Measurements from ENCODE around the gene RIPK4. TPM values are rescaled to one million over a fixed set of nuclear protein-coding genes. Genes with fewer than 3 reads are reported as not detected.
A peak's percentile ranks its signal among the peaks of the same experiment; 100 is the strongest.

Gene RIPK4
- polyA plus RNA-seq, 3 donors from 2014 or later, result not detected

DNA sequence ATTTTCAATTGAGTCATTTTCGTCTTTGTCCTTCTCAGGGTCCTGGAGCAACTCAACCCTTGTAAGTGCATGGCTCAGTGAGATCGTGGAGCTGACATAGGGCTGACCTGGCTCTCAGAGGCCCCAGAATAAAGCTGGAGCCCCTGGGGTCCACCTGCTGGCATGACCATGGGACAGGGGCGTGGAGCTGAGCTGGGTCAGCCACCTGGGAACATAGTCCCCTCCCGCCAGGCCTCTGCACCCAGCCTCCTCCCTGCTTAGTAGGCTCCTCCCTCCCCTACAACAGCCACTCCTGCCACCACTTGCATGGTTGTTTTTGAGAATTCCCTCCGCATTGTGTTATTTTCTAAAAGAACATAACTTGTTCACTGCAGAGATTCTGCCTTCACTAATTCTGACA lies 3.1 kb upstream of the RIPK4 start:
- Mint-ChIP-seq H3K27ac (no peak overlapping the region), H3K4me3 (peak overlapping the region in 3 of 5 donors; percentile 19 to 67 (median 27)), H3K27me3 (ENCODE audit: low read depth in 3 of 3) (peaks cover 18 to 40% (median 22%) of the 10 kb centered on the region in 3 donors), H3K36me3 (peaks cover 0 to 3% (median 0%) of the 10 kb centered on the region in 3 donors), H3K9me3 (peaks cover 0 to 4% (median 0%) of the 10 kb centered on the region in 6 donors), H3K4me1 (peaks cover 22 to 24% of the 10 kb centered on the region in 2 donors)
- no peak for DNase-seq

DNA sequence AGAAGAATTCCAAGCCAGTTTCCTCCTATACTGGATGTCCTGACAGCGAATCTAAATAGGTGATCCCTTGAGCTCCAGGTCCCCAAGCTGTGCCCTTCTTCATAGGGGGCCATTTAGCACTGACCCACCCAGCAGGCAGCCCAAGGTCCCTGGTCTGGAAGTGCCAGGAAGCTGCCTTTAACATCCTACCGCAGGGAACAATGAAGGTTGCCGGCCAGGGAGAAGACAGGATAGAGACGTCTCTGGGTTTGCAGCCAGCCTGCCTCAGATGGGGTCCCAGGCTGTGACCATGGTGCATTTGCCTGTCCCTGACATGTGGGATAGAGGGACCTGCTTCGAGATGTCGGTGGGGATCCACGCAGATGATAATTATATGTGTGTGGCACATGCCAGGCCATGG lies 2.7 kb upstream of the RIPK4 start:
- H3K27ac Mint-ChIP-seq, result no peak overlapping the region
- peaks cover 0 to 3% (median 0%) of the 10 kb centered on the region in 3 donors for H3K36me3 Mint-ChIP-seq
- H3K27me3 Mint-ChIP-seq (ENCODE audit: low read depth in 3 of 3), result peaks cover 18 to 40% (median 24%) of the 10 kb centered on the region in 3 donors
- DNase-seq, result no peak
- H3K4me1 Mint-ChIP-seq, result peaks cover 22 to 24% of the 10 kb centered on the region in 2 donors
- peaks cover 0 to 4% (median 0%) of the 10 kb centered on the region in 6 donors for H3K9me3 Mint-ChIP-seq
- peak overlapping the region in 3 of 5 donors; percentile 19 to 41 (median 27) for H3K4me3 Mint-ChIP-seq

DNA sequence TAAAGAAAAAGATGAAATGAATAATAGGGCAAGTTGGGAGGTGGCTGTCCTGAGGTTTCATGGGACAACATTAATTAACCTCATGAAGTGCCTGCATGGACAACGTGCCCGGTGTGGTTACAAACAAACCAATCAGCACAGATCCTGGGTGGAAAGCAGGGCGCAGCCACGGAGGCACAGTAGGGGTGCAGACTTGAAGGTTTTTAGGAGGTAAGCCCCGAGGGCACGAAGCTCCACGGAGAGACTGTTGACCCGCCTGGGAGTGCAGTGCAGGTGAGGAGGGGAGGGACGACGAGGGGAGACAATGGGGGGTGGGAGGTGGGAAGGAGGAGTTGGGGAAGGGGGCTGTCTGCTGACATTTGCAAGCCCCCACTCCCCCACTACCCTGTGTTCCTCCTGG lies 2.3 kb upstream of the RIPK4 start:
- Mint-ChIP-seq H3K36me3 (peaks cover 0 to 3% (median 0%) of the 10 kb centered on the region in 3 donors), H3K9me3 (peaks cover 0 to 4% (median 0%) of the 10 kb centered on the region in 6 donors), H3K4me3 (peak overlapping the region; percentile 57 to 76 (median 71)), H3K27ac (no peak overlapping the region), H3K27me3 (ENCODE audit: low read depth in 3 of 3) (peaks cover 20 to 39% (median 28%) of the 10 kb centered on the region in 3 donors), H3K4me1 (peaks cover 22 to 24% of the 10 kb centered on the region in 2 donors)
- no peak for DNase-seq

DNA sequence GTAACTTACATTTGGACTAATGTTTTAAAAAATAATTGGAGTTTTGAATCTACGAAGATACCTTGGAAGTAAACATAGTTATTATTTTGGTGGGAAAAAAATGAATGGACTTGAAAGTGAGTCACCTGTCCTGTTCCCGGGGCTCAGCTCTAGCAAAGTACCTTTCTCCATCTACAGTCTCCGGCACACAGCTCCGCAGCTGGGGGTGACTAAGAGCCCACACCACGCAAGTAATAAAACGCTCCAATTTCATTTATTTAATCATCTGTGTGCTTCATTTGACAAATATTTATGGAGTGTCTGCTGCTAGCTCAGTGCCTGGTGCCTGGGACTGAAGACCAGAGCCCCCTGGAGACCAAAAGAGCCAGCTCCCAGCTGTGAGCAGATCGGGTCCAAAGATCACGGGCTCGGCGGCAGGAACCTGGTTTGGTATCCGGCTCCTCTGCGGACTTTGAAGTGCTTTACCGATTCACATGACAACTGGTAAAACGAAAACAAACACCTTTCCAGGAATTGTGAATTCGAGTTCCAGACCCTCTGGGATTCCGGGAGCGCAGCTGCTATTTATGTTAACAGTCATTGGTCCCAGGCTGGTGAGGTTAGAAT lies 1.7 kb upstream of the RIPK4 start:
- peaks cover 20 to 40% (median 29%) of the 10 kb centered on the region in 3 donors for H3K27me3 Mint-ChIP-seq (ENCODE audit: low read depth in 3 of 3)

DNA sequence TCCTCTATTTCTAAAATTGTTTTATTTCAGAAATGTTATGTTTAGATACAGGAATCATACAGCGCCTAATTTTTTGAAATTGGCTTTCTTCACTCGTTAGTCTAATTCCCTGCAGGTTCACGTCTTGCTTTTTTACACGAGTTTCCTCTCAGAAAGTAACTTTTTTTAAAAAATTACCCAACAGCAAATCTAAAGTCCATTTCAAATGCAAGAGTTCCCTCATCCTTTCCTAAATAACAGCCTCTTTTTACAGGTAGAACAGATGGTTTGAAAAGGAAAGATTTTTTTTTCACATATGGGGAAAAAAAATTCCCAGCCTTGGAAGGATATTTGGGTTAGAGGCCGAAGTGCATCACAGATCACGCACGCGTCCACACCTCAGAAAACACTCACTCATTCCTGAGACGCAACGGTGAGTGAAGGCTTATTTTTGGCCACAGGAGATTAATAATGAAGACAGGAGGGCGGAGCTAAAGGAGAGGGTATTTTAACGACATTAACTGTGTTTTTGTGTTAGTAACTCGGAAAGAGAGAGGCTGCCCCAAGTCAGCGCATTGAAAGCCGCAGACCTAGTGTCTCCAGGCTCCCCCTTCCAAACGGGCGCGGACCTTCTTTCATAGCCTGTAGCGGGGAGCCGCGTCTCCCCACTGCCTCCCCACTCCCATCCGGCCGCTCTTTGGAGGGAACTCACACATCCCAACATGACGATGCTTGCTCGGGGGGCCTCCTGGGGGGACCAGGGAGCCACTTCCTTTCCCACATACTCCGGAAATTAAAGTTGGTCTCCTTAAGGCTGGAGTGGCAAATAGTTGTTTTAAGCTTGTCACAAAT lies 969 bp upstream of the RIPK4 start:
- no peak for DNase-seq
- Mint-ChIP-seq H3K9me3 (peaks cover 0 to 4% (median 0%) of the 10 kb centered on the region in 6 donors), H3K36me3 (peaks cover 0 to 3% (median 0%) of the 10 kb centered on the region in 3 donors), H3K4me1 (peaks cover 22 to 24% of the 10 kb centered on the region in 2 donors), H3K27ac (no peak overlapping the region), H3K4me3 (peak overlapping the region; percentile 57 to 76 (median 71)), H3K27me3 (ENCODE audit: low read depth in 3 of 3) (peaks cover 27 to 42% (median 29%) of the 10 kb centered on the region in 3 donors)

More for the DNA sequence above, 1.7 kb upstream of the RIPK4 start:
- peaks cover 22 to 24% of the 10 kb centered on the region in 2 donors for H3K4me1 Mint-ChIP-seq
- DNase-seq, result no peak
- peaks cover 0 to 3% (median 0%) of the 10 kb centered on the region in 3 donors for H3K36me3 Mint-ChIP-seq
- no peak overlapping the region for H3K27ac Mint-ChIP-seq
- peak overlapping the region; percentile 57 to 76 (median 71) for H3K4me3 Mint-ChIP-seq
- peaks cover 0 to 4% (median 0%) of the 10 kb centered on the region in 6 donors for H3K9me3 Mint-ChIP-seq

DNA sequence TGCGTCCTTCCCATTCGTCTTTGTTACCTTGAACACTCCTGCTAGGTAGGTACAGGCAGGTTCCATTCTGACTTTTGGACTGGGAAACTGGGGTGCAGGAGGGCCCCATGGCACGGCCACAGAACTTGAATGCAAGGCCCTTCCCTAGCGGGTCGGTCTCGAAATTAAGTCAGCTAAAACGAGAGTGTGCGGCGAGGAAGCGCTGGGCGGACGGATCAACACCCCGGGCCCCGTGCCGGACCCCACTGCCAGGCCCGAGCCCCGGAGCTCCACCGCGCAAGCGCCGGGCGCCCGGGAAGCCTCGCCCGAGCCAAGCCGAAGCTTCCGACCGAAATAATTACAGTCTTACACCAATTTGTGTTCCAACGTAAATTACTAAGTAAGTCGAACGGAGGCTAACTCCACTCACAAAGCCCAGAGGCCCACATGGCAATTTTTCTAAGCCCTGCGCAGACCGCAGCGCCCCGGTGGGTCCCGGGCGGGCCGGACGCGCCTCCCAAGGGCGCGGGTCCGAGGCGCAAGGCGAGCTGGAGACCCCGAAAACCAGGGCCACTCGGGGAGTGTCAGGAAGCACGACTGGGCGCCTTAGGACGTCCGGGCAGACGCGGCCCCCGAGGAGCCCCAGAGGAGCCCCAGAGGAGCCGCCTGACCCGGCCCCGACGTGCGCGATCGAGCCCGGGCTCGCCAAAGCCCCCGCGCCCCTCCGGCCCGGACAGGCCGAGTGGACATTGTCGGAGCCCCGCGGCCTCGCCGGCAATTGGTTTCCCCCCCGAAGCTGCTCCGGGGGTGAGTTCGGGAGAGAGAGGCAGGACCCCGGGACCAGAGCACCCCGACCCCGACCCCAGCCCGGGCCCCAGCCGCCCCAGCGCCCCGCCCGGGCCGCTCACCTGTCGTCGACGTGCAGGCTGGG lies 624 bp downstream of the RIPK4 start:
- DNase-seq, result no peak
- Mint-ChIP-seq H3K4me1 (peaks cover 24 to 28% of the 10 kb centered on the region in 2 donors), H3K4me3 (peak overlapping the region in 3 of 5 donors; percentile 27 to 33 (median 30)), H3K9me3 (peaks cover 0 to 4% (median 0%) of the 10 kb centered on the region in 6 donors), H3K27ac (no peak overlapping the region), H3K36me3 (peaks cover 0 to 3% (median 0%) of the 10 kb centered on the region in 3 donors), H3K27me3 (ENCODE audit: low read depth in 3 of 3) (peaks cover 27 to 50% (median 30%) of the 10 kb centered on the region in 3 donors)

DNA sequence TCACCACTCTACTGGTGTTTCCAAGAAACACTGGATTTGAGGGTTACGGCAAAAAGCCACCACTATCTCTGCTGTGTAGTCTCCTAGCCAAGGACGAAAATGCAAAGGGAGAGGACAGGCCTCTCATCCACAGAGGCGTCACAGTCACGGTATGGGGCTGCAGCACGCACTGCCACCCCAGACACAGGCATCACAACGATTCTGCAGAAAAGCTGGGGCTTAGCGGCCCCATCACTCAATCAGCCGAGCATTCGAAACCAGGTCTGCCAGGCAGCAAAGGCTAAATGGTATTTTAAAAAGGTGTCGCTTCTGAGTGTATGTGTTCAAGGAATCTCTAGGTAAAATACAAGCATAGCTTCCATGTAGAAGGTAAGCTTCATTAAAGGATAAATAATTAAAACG lies 1.4 kb downstream of the RIPK4 start:
- H3K36me3 Mint-ChIP-seq, result peaks cover 0 to 3% (median 0%) of the 10 kb centered on the region in 3 donors
- peaks cover 27 to 33% of the 10 kb centered on the region in 2 donors for H3K4me1 Mint-ChIP-seq
- no peak overlapping the region for H3K4me3 Mint-ChIP-seq
- H3K27ac Mint-ChIP-seq, result no peak overlapping the region
- peaks cover 0 to 4% (median 0%) of the 10 kb centered on the region in 6 donors for H3K9me3 Mint-ChIP-seq
- H3K27me3 Mint-ChIP-seq (ENCODE audit: low read depth in 3 of 3), result peaks cover 30 to 51% (median 31%) of the 10 kb centered on the region in 3 donors
- DNase-seq, result no peak

DNA sequence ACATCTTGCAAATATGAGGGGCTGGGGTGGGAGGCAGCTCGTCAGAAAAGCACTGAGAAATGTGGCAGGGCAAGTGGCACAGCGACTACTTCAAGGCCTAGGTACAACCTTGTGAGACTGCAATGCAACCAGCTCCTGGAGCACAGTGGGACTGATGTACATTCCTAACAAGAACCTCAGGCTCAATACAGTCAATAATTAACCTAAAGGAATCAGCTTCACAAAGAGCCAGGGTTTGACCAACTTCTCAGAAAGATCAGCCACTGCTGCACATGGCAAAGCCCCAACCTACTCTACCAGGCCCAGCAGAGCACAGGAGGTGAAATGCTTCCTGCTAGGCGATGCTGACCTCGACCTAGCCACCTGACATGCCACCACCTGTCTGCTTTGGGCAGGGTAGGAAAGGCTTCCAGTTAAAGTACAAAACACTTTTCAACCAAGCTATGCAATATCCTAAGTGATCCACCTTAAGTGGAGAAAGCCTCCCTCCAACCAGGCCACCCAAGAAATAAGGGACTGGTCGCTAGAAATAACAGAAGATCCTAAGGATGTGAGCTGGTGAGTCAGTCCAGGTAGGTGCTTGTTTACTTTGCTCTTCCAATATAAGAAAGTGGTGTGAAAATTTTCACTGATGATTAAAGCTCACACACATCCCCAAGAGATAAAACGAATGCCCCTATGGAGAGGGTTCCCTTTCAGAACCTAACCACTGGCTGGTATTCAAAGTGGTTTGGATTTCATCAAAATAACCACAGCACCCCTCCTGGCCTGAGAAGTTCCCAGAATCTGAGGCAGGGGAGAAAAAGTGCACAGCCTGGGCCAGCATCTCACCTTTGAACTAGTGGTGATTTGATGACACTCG lies 2.1 kb downstream of the RIPK4 start:
- Mint-ChIP-seq H3K9me3 (peaks cover 0 to 4% (median 0%) of the 10 kb centered on the region in 6 donors), H3K36me3 (peaks cover 0 to 3% (median 0%) of the 10 kb centered on the region in 3 donors), H3K27me3 (ENCODE audit: low read depth in 3 of 3) (peaks cover 31 to 55% (median 32%) of the 10 kb centered on the region in 3 donors), H3K4me1 (peaks cover 27 to 33% of the 10 kb centered on the region in 2 donors), H3K4me3 (no peak overlapping the region), H3K27ac (no peak overlapping the region)
- DNase-seq, result no peak

DNA sequence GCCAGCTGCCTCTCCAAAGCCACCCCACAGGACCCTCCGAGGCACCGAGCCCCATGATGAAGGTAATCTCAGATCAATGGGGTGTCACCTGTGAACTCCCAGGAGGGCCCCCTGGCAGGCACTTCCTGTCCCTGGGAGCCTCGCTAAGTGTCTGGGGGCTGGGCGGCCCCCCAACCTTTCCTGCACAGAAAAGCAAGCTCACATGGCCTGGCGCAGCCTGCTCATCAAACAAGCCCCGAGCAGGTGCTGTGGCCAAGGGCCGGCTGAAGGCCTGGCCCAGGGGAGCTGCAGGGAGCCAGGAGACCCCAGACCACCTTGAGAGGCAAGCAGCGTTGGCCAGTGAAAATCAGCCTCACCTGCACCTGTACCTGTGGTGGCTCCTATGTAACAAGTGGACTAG lies 2.9 kb downstream of the RIPK4 start:
- Mint-ChIP-seq H3K9me3 (peaks cover 0 to 4% (median 0%) of the 10 kb centered on the region in 6 donors), H3K27ac (no peak overlapping the region), H3K36me3 (peaks cover 0 to 3% (median 0%) of the 10 kb centered on the region in 3 donors), H3K4me1 (peaks cover 25 to 31% of the 10 kb centered on the region in 2 donors), H3K4me3 (no peak overlapping the region), H3K27me3 (ENCODE audit: low read depth in 3 of 3) (peaks cover 30 to 58% (median 30%) of the 10 kb centered on the region in 3 donors)
- DNase-seq, result no peak

DNA sequence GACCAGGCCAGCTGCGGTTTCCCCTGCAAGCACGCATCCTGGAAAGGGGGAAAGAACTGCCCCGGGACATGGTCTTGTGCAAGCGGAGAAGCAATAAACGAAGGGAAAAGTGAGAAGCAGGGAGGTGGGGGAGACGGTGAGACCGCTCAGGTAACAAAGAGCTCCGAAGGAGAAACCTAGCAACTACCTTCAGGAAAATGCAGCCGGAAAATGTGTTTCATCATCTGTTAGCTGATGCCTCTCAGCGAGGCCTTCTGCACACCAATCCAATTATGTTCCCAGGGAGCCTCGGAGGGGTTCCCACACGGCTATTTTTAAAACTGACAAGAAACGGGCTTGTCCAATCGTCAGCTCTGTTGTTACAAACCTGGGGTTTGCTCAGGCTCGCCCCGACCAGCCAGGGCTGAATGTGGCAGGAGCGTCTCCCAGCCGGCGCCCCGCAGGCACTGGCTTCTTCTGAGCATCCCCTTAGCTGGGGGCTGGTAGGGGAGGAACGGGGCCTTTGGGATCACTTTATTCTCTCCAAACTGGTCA lies 3.4 kb downstream of the RIPK4 start:
- no peak for DNase-seq
- peaks cover 20 to 25% of the 10 kb centered on the region in 2 donors for H3K4me1 Mint-ChIP-seq
- peaks cover 27 to 58% (median 30%) of the 10 kb centered on the region in 3 donors for H3K27me3 Mint-ChIP-seq (ENCODE audit: low read depth in 3 of 3)
- no peak overlapping the region for H3K4me3 Mint-ChIP-seq
- H3K9me3 Mint-ChIP-seq, result peaks cover 0 to 4% (median 0%) of the 10 kb centered on the region in 6 donors
- H3K36me3 Mint-ChIP-seq, result peaks cover 0 to 3% (median 0%) of the 10 kb centered on the region in 3 donors
- no peak overlapping the region for H3K27ac Mint-ChIP-seq

DNA sequence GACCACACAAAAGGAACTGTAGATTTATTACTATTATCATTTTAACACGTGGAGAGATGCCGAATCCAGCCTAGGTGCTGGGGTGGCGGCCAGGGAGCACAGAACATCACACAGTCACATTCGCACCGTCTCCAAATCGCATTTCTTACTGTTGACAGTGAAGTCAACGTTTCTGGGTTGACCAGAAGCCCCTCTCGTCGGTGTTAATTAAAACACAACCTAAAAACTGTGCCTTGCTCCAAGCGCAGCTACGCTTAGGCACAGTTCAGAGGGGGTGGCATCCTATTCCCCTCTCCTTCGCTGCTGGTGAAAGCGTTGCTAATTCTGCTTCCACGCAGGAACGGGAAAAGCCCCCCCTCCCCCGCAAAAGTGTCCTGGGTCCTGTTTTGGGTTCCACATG lies 4.1 kb downstream of the RIPK4 start:
- no peak for DNase-seq
- Mint-ChIP-seq H3K27me3 (ENCODE audit: low read depth in 3 of 3) (peaks cover 24 to 53% (median 27%) of the 10 kb centered on the region in 3 donors), H3K9me3 (peaks cover 0 to 4% (median 0%) of the 10 kb centered on the region in 6 donors), H3K4me1 (peaks cover 13 to 18% of the 10 kb centered on the region in 2 donors), H3K36me3 (peaks cover 0 to 3% (median 0%) of the 10 kb centered on the region in 3 donors), H3K4me3 (no peak overlapping the region), H3K27ac (no peak overlapping the region)

Data from immature natural killer cell (primary cell).